IPS-NIHi7 (cell line): ENCODE measurements around the gene PTPN14.

Experiments
- DNase-seq: peaks from one replicate; pipeline ENCODE4 v3.0.0; 2012; ENCODE audit warnings: mixed read lengths; ENCODE audit errors: extremely low spot score

PTPN14 gene

GRCh38 chr1:214310777-214311690 lies 240.4 kb downstream of the PTPN14 start:
- no peak for DNase-seq

- DNase-seq, result no peak
These were observed 241.4 kb downstream of the PTPN14 start for GRCh38 chr1:214310010-214310409.

- DNase-seq, result no peak
These were observed 245.1 kb downstream of the PTPN14 start for GRCh38 chr1:214306269-214306668.

GRCh38 chr1:214305164-214305751 lies 246.1 kb downstream of the PTPN14 start:
- DNase-seq, result no peak

GRCh38 chr1:214303141-214303930 lies 248.1 kb downstream of the PTPN14 start:
- no peak for DNase-seq

- no peak for DNase-seq
These were observed 249.9 kb downstream of the PTPN14 start for GRCh38 chr1:214301526-214301925.

- DNase-seq, result no peak
These were observed 251.1 kb downstream of the PTPN14 start for GRCh38 chr1:214300149-214300780.
